Peyer's patch (tissue), 4 donors: Measurements from ENCODE around the gene LSP1. TPM values are rescaled to one million over a fixed set of nuclear protein-coding genes. Genes with fewer than 3 reads are reported as not detected.

Source experiments
- DNase-seq, 3 donors: peaks; one replicate each; pipeline ENCODE4 v3.0.0-alpha.2; 2017 to 2019
- H3K27ac ChIP-seq, 4 donors: fragments of 200-600 bp; sonication (generic); one replicate each; pipeline ENCODE4 v1.5.1; 2016 to 2019
- H3K27me3 ChIP-seq, 2 donors: fragments of 200-600 bp; sonication (generic); one replicate each; pipeline ENCODE4 v1.5.1; 2019
- H3K36me3 ChIP-seq, 3 donors: fragments of 200-600 bp; sonication (generic); one replicate each; pipeline ENCODE4 v1.5.1; 2016 to 2019
- H3K4me1 ChIP-seq, 4 donors: fragments of 200-600 bp; sonication (generic); one replicate each; pipeline ENCODE4 v1.5.1; 2016 to 2019
- H3K4me3 ChIP-seq, 4 donors: fragments of 200-600 bp; sonication (generic); 1 replicate in 3 of 4; 2 replicates in 1 of 4; pipeline ENCODE4 v1.5.1; 2016 to 2019; ENCODE audit warnings: mild to moderate bottlenecking in 1 of 4
- H3K9me3 ChIP-seq, 4 donors: fragments of 200-600 bp; sonication (generic); one replicate each; pipeline ENCODE4 v1.5.1; 2016 to 2019; ENCODE audit warnings: mild to moderate bottlenecking in 1 of 4
- POLR2A ChIP-seq, 2 donors: fragments of 450-650 bp; IDR thresholded peaks; one replicate each; pipeline ENCODE4 v1.5.1; 2017; ENCODE audit warnings: antibody characterized with exemption in 2 of 2, mild to moderate bottlenecking in 2 of 2, moderate library complexity in 2 of 2
- total RNA-seq, 4 donors: library from RNA; depleted of rRNA; stranded (reverse); fragments of >200 nt; gene quantifications; one replicate each; pipeline ENCODE4 v1.1.0, GENCODE V29; 2016
- TF ChIP-seq, protein P1 (sequence below), 6 experiments: fragments of 450-650 bp in 4 of 6; fragments of 200-600 bp in 2 of 6; sonication (generic) in 1 of 6; IDR thresholded peaks; one replicate each; pipeline ENCODE4 v1.5.1; 2017 to 2019; ENCODE audit warnings: antibody characterized with exemption in 6 of 6, mild to moderate bottlenecking in 3 of 6, moderate library complexity in 1 of 6

The LSP1 gene
- total RNA-seq, 4 donors from 2014 or later, result 10.6 to 175 (median 15.4) TPM

DNA sequence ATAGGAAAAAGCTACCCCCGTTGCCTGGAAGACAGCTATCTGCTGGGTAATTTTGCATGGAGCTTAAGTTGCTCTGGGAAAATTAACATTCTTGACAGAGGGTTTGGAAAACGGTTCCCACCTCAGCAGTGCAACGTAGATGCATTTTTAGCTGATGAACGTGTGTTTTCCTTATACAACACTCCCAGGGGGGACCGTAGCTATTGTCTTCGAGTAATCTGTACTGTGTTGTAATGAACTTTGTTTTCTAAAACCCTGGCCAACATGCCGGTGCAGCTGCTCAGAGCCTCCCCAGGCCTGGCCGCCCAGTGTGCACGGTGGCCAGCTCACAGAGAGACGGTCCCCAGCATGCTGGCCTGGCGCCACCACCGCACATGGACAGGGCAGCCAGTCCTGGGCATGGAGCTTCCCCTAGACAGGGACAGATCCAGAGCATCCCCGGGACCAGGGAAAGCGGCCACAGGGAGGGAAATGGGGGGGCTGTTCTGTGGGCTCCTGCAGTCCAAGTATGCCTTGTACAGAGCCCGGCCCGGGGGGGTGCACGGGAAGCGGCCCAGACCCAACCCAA is 68.8 kb downstream of the LSP1 start:
- Histone ChIP-seq H3K36me3 (no peaks in the 10 kb centered on the region), H3K27ac (no peak overlapping the region), H3K4me1 (peaks cover 0 to 5% (median 0%) of the 10 kb centered on the region in 4 donors), H3K4me3 (no peak overlapping the region), H3K9me3 (no peaks in the 10 kb centered on the region), H3K27me3 (no peaks in the 10 kb centered on the region)
- TF ChIP-seq, protein P1, sequence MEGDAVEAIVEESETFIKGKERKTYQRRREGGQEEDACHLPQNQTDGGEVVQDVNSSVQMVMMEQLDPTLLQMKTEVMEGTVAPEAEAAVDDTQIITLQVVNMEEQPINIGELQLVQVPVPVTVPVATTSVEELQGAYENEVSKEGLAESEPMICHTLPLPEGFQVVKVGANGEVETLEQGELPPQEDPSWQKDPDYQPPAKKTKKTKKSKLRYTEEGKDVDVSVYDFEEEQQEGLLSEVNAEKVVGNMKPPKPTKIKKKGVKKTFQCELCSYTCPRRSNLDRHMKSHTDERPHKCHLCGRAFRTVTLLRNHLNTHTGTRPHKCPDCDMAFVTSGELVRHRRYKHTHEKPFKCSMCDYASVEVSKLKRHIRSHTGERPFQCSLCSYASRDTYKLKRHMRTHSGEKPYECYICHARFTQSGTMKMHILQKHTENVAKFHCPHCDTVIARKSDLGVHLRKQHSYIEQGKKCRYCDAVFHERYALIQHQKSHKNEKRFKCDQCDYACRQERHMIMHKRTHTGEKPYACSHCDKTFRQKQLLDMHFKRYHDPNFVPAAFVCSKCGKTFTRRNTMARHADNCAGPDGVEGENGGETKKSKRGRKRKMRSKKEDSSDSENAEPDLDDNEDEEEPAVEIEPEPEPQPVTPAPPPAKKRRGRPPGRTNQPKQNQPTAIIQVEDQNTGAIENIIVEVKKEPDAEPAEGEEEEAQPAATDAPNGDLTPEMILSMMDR (IDR thresholded peaks at IDR 0.05), result no peak
- no peak for TF ChIP-seq POLR2A (IDR thresholded peaks at IDR 0.05)
- DNase-seq, result peak in 1 of 3 donors; percentile 43

DNA sequence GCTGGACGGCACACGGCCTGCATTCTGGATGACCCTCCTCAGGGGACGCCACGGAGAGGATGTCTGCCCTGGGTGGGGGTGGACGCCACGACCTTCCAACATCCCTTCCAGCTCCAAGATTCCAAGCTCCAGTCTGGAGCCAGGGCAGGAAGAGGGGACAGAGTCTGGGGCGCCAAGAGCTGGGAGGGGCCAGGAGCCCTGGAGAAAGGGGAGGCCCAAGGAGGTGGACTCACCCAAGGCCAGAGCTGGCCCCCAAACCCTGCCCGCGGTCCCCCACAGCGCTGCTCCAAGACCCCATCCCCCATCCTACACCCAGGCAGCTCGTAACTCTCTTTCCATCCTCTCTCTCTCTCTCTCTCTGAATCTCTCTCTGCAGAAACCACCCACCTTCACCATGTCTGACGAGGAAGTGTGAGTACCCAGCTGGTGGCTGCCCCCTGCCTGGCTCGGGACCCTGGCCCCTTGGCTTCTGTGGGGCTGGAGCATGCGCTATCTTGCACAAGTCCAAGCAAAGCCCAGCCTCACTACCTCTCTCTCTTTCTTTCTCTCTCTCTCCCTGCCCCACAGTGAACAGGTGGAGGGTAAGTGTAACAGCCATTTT is 69.7 kb downstream of the LSP1 start:
- no peak for DNase-seq
- no peaks in the 10 kb centered on the region for H3K36me3 ChIP-seq
- no peak overlapping the region for H3K27ac ChIP-seq
- H3K27me3 ChIP-seq, result no peaks in the 10 kb centered on the region
- H3K4me1 ChIP-seq, result peaks cover 0 to 5% (median 0%) of the 10 kb centered on the region in 4 donors
- no peaks in the 10 kb centered on the region for H3K9me3 ChIP-seq
- H3K4me3 ChIP-seq, result no peak overlapping the region
- TF ChIP-seq POLR2A (IDR thresholded peaks at IDR 0.05), result no peak
- TF ChIP-seq, protein P1 (IDR thresholded peaks at IDR 0.05), result no peak

- H3K36me3 ChIP-seq, result no peaks in the 10 kb centered on the region
- no peak for TF ChIP-seq POLR2A (IDR thresholded peaks at IDR 0.05)
- TF ChIP-seq, protein P1 (IDR thresholded peaks at IDR 0.05), result no peak
- no peak overlapping the region for H3K27ac ChIP-seq
- DNase-seq, result no peak
- H3K4me1 ChIP-seq, result peaks cover 0 to 5% (median 0%) of the 10 kb centered on the region in 4 donors
- H3K9me3 ChIP-seq, result no peaks in the 10 kb centered on the region
- no peak overlapping the region for H3K4me3 ChIP-seq
- no peaks in the 10 kb centered on the region for H3K27me3 ChIP-seq
Measured at GRCh38 chr11:1923201-1923956, 70.5 kb downstream of the LSP1 start.

- Histone ChIP-seq H3K9me3 (no peaks in the 10 kb centered on the region), H3K4me3 (no peak overlapping the region), H3K27me3 (no peaks in the 10 kb centered on the region), H3K27ac (no peak overlapping the region), H3K4me1 (peaks cover 0 to 5% (median 0%) of the 10 kb centered on the region in 4 donors), H3K36me3 (no peaks in the 10 kb centered on the region)
- TF ChIP-seq, protein P1 (IDR thresholded peaks at IDR 0.05), result no peak
- no peak for TF ChIP-seq POLR2A (IDR thresholded peaks at IDR 0.05)
- DNase-seq, result no peak
Measured at GRCh38 chr11:1924181-1924580, 71.3 kb downstream of the LSP1 start.

- TF ChIP-seq, protein P1 (IDR thresholded peaks at IDR 0.05), result no peak
- TF ChIP-seq POLR2A (IDR thresholded peaks at IDR 0.05), result no peak
- H3K4me1 ChIP-seq, result peaks cover 0 to 5% (median 0%) of the 10 kb centered on the region in 4 donors
- no peaks in the 10 kb centered on the region for H3K27me3 ChIP-seq
- no peaks in the 10 kb centered on the region for H3K36me3 ChIP-seq
- H3K4me3 ChIP-seq, result no peak overlapping the region
- H3K27ac ChIP-seq, result no peak overlapping the region
- peak in 1 of 3 donors; percentile 41 for DNase-seq
- no peaks in the 10 kb centered on the region for H3K9me3 ChIP-seq
Measured at GRCh38 chr11:1924646-1925372, 71.9 kb downstream of the LSP1 start.
